ENCODE results near the gene FGD5. TPM values are rescaled to one million over a fixed set of nuclear protein-coding genes. Genes with fewer than 3 reads are reported as not detected.
A peak's percentile ranks its signal among the peaks of the same experiment; 100 is the strongest.

FGD5 gene
- total RNA-seq, 3 donors from 2014 or later: 0.13 to 0.25 TPM; not detected in 1

- ATAC-seq: no peak
- H3K4me3 Mint-ChIP-seq: no peak overlapping the region
- H3K9me3 Mint-ChIP-seq: peaks cover 9% of the 10 kb centered on the region
- no peak for DNase-seq
- H3K27me3 Mint-ChIP-seq (ENCODE audit: low read depth): peaks cover 4% of the 10 kb centered on the region
- no peaks in the 10 kb centered on the region for H3K36me3 Mint-ChIP-seq (ENCODE audit: insufficient read depth)
- no peaks in the 10 kb centered on the region for H3K4me1 Mint-ChIP-seq (ENCODE audit: low read depth)
Measured at GRCh38 chr3:14780927-14781507, 37.7 kb upstream of the FGD5 start.

- no peak overlapping the region for H3K4me3 Mint-ChIP-seq
Measured at GRCh38 chr3:14783480-14784086, 35.2 kb upstream of the FGD5 start.

GRCh38 chr3:14784087-14784681 lies 34.6 kb upstream of the FGD5 start:
- peaks cover 5% of the 10 kb centered on the region for H3K27me3 Mint-ChIP-seq (ENCODE audit: low read depth)
- DNase-seq (no peak), ATAC-seq (no peak)
- H3K36me3 Mint-ChIP-seq (ENCODE audit: insufficient read depth): no peaks in the 10 kb centered on the region
- peaks cover 2% of the 10 kb centered on the region for H3K9me3 Mint-ChIP-seq
- no peak overlapping the region for H3K4me3 Mint-ChIP-seq
- H3K4me1 Mint-ChIP-seq (ENCODE audit: low read depth): no peaks in the 10 kb centered on the region

More at GRCh38 chr3:14783480-14784086, 35.2 kb upstream of the FGD5 start:
- Mint-ChIP-seq H3K36me3 (ENCODE audit: insufficient read depth) (no peaks in the 10 kb centered on the region), H3K9me3 (peaks cover 8% of the 10 kb centered on the region), H3K27me3 (ENCODE audit: low read depth) (peaks cover 5% of the 10 kb centered on the region), H3K4me1 (ENCODE audit: low read depth) (no peaks in the 10 kb centered on the region)
- no peak for ATAC-seq
- no peak for DNase-seq

DNA sequence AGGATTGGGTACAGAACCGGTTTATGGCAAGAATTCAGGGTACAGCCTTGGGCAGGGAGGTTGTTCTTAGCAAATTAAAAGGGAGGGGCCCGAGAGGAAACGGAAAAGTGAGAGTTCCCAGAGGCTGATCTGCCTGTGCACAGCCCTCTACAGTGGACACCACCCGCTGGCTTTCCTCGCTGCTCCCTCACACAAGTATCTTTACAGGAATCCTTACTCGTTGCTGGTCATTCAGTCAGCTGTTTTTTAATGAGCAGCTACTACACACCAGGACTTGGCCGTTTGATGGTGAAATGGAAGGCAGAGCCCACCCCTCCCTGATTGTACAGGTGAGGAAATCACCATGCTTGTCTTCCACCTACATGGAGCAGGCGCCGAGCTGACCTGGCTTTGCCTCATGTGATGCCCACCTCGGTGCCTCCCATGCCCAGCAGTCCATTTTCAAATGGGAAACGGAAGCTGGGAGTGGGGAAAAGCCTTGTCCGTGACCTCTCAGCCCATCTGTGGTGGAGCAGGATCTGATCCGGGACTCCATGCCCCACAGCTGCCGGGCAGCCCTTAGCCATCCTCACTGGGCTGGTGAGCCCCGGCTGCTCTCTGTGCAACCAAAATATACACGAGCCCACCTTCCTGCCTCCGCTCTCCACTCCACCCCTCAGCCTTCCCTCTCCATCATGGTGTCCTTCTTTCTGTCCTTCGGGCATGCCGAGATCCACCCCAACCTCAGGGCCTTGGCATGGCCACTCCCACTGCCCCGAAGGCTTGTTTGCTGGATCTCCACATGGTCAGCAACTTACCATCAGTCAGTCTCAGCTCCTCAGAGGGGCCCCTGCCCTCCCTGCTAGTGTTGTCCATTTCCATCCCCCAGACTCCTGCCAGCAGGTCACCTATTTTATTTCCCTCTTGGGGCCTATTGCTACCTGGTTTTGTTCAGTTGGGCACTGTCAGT lies 33.3 kb upstream of the FGD5 start:
- Mint-ChIP-seq H3K36me3 (ENCODE audit: insufficient read depth) (no peaks in the 10 kb centered on the region), H3K9me3 (no peaks in the 10 kb centered on the region), H3K4me1 (ENCODE audit: low read depth) (no peaks in the 10 kb centered on the region), H3K4me3 (no peak overlapping the region), H3K27me3 (ENCODE audit: low read depth) (peaks cover 8% of the 10 kb centered on the region)
- DNase-seq (no peak), ATAC-seq (no peak)

DNA sequence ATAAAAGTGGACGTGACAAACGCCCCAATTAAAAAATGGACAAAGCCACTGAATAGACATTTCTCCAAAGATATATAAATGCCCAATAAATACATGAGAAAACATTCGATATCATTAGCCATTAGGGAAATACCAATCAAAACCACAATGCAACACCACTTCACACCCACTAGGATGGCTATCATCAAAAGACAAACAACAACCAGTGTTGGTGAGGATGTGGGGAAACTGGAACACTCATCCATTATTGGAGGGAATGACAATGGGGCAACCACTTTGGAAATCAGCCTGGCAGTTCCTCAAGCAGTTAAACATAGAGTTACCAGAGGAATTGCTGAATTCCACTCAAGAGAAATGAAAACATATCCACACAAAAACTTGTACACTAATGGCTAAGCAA lies 32.4 kb upstream of the FGD5 start:
- ATAC-seq (no peak), DNase-seq (no peak)
- Mint-ChIP-seq H3K27me3 (ENCODE audit: low read depth) (peaks cover 15% of the 10 kb centered on the region), H3K4me1 (ENCODE audit: low read depth) (no peaks in the 10 kb centered on the region), H3K36me3 (ENCODE audit: insufficient read depth) (no peaks in the 10 kb centered on the region), H3K9me3 (no peaks in the 10 kb centered on the region), H3K4me3 (no peak overlapping the region)

- DNase-seq (no peak), ATAC-seq (no peak)
- H3K27me3 Mint-ChIP-seq (ENCODE audit: low read depth): peaks cover 18% of the 10 kb centered on the region
- H3K4me1 Mint-ChIP-seq (ENCODE audit: low read depth): no peaks in the 10 kb centered on the region
- no peaks in the 10 kb centered on the region for H3K9me3 Mint-ChIP-seq
- no peak overlapping the region for H3K4me3 Mint-ChIP-seq
- H3K36me3 Mint-ChIP-seq (ENCODE audit: insufficient read depth): no peaks in the 10 kb centered on the region
Measured at GRCh38 chr3:14787630-14788029, 31.1 kb upstream of the FGD5 start.

DNA sequence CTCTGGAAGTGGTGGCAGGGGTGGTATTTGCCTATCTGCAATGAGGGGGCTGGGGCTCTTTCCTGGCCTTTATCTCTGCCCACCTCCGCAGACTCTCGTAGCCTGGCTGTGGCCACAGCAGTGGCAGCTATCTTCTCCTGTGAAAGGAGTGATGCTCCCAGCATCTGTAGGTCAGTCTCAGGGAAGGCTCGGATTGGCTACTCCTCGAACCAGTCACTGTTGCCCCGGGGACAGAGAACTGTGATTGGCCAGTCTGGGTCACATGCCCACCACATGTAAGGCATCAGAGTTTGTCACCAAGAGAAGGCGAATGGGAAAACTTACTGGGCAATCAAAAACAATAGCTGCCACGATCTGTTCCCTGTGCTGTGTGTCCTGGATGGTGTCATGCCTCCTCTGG lies 30.1 kb upstream of the FGD5 start:
- DNase-seq (no peak), ATAC-seq (no peak)
- Mint-ChIP-seq H3K9me3 (no peaks in the 10 kb centered on the region), H3K4me1 (ENCODE audit: low read depth) (no peaks in the 10 kb centered on the region), H3K4me3 (no peak overlapping the region), H3K27me3 (ENCODE audit: low read depth) (peaks cover 18% of the 10 kb centered on the region), H3K36me3 (ENCODE audit: insufficient read depth) (no peaks in the 10 kb centered on the region)

GRCh38 chr3:14789221-14789620 lies 29.5 kb upstream of the FGD5 start:
- ATAC-seq: no peak
- Mint-ChIP-seq H3K27me3 (ENCODE audit: low read depth) (peaks cover 18% of the 10 kb centered on the region), H3K4me3 (no peak overlapping the region), H3K4me1 (ENCODE audit: low read depth) (no peaks in the 10 kb centered on the region), H3K36me3 (ENCODE audit: insufficient read depth) (no peaks in the 10 kb centered on the region), H3K9me3 (no peaks in the 10 kb centered on the region)
- DNase-seq: no peak

- Mint-ChIP-seq H3K36me3 (ENCODE audit: insufficient read depth) (no peaks in the 10 kb centered on the region), H3K4me1 (ENCODE audit: low read depth) (no peaks in the 10 kb centered on the region), H3K4me3 (no peak overlapping the region), H3K9me3 (no peaks in the 10 kb centered on the region), H3K27me3 (ENCODE audit: low read depth) (peaks cover 18% of the 10 kb centered on the region)
- ATAC-seq (no peak), DNase-seq (no peak)
Measured at GRCh38 chr3:14789640-14790285, 29.0 kb upstream of the FGD5 start.

DNA sequence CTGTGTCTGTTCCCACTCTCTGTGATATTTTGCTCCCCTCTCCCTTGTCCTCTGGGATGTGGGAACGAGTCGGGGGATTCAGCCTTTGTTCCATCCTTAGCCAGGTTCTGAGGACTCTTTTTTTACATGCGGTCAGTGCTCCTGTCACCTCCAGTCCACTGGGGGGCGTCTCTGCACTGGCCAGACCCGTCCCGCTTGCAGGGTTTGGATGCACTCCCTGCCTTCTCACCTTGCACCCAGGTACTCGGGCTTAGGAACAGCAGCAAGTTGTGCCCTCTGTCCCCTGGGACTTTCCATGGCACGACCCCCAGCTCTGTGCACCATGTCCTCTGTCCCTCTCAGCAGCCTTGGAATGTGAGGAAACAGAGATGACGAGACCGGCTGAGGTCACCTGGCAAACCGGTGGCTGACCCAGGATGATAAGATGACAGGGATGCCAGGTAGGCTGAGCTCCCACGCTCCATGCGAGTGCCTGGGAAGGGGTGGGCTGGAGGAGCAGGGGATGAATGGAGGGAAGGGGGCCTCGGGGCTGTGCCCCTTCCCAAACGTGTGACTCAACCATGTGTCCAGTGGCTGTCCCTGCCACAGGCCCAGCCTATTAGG lies 27.3 kb upstream of the FGD5 start:
- no peaks in the 10 kb centered on the region for H3K4me1 Mint-ChIP-seq (ENCODE audit: low read depth)
- H3K36me3 Mint-ChIP-seq (ENCODE audit: insufficient read depth): no peaks in the 10 kb centered on the region
- peaks cover 13% of the 10 kb centered on the region for H3K27me3 Mint-ChIP-seq (ENCODE audit: low read depth)
- ATAC-seq: peak; percentile 43 to 54
- H3K9me3 Mint-ChIP-seq: no peaks in the 10 kb centered on the region
- H3K4me3 Mint-ChIP-seq: no peak overlapping the region
- DNase-seq: peak; percentile 25

GRCh38 chr3:14792691-14793121 lies 26.1 kb upstream of the FGD5 start:
- ATAC-seq (no peak), DNase-seq (no peak)
- Mint-ChIP-seq H3K4me3 (no peak overlapping the region), H3K27me3 (ENCODE audit: low read depth) (peaks cover 13% of the 10 kb centered on the region), H3K36me3 (ENCODE audit: insufficient read depth) (no peaks in the 10 kb centered on the region), H3K4me1 (ENCODE audit: low read depth) (no peaks in the 10 kb centered on the region), H3K9me3 (no peaks in the 10 kb centered on the region)

- Mint-ChIP-seq H3K4me3 (no peak overlapping the region), H3K9me3 (no peaks in the 10 kb centered on the region), H3K4me1 (ENCODE audit: low read depth) (no peaks in the 10 kb centered on the region), H3K36me3 (ENCODE audit: insufficient read depth) (no peaks in the 10 kb centered on the region), H3K27me3 (ENCODE audit: low read depth) (peaks cover 13% of the 10 kb centered on the region)
- DNase-seq (no peak), ATAC-seq (no peak)
Measured at GRCh38 chr3:14793126-14793857, 25.5 kb upstream of the FGD5 start.

- H3K27me3 Mint-ChIP-seq (ENCODE audit: low read depth): peaks cover 13% of the 10 kb centered on the region
- no peaks in the 10 kb centered on the region for H3K4me1 Mint-ChIP-seq (ENCODE audit: low read depth)
- no peaks in the 10 kb centered on the region for H3K9me3 Mint-ChIP-seq
- no peaks in the 10 kb centered on the region for H3K36me3 Mint-ChIP-seq (ENCODE audit: insufficient read depth)
- H3K4me3 Mint-ChIP-seq: no peak overlapping the region
- ATAC-seq: no peak
- DNase-seq: no peak
Measured at GRCh38 chr3:14793858-14794234, 24.9 kb upstream of the FGD5 start.

Measured in activated T-cell treated with anti-CD3 and anti-CD28 coated beads, Interleukin-2, amount 50 U/mL, for 4 hours (primary cell).